PC-3 (cell line): ENCODE data around the gene SUGCT.

Experiments used
- CTCF ChIP-seq: fragments of 300-600 bp; sonication (generic); conservative IDR thresholded peaks from 2 replicates; pipeline ENCODE4 v1.5.1; 2017; ENCODE audit warnings: antibody characterized with exemption, low read depth, mild to moderate bottlenecking, low read length
- EZH2 ChIP-seq: fragments of 300-600 bp; sonication (generic); IDR thresholded peaks from one replicate; pipeline ENCODE4 v1.6.1; 2017; ENCODE audit warnings: antibody characterized with exemption, mild to moderate bottlenecking, low read length; ENCODE audit not compliant: unreplicated experiment
- EZH2phosphoT487 ChIP-seq: fragments of 300-600 bp; sonication (generic); IDR thresholded peaks from 2 replicates; pipeline ENCODE4 v1.6.1; 2018; ENCODE audit warnings: mild to moderate bottlenecking, antibody characterized with exemption, low read length, borderline replicate concordance

GRCh38 chr7:40221836-40222235 lies 87.0 kb downstream of the SUGCT start:
- TF ChIP-seq CTCF (no peak), EZH2 (no peak), EZH2phosphoT487 (no peak)
